Karpas-422 (cell line): ENCODE data around the gene SCN5A. TPM values are rescaled to one million over a fixed set of nuclear protein-coding genes. Genes with fewer than 3 reads are reported as not detected.

ENCODE experiments used
- DNase-seq: peaks from one replicate; pipeline ENCODE4 v3.0.0-alpha.2; 2015
- H2AFZ ChIP-seq: fragments of 200-600 bp; sonication (generic); 2 replicates; pipeline ENCODE4 v1.6.1; 2014; ENCODE audit warnings: antibody characterized with exemption, low read length, mixed read lengths
- H3K27ac ChIP-seq: fragments of 200-600 bp; sonication (generic); 2 replicates; pipeline ENCODE4 v1.5.1; 2014; ENCODE audit warnings: mild to moderate bottlenecking, low read length, moderate library complexity
- H3K27me3 ChIP-seq: fragments of 200-600 bp; sonication (generic); 2 replicates; pipeline ENCODE4 v1.6.1; 2014; ENCODE audit warnings: low read length, mixed read lengths
- H3K36me3 ChIP-seq: fragments of 200-600 bp; sonication (generic); 2 replicates; pipeline ENCODE4 v1.6.1; 2014; ENCODE audit warnings: low read length, mixed read lengths; ENCODE audit not compliant: insufficient read depth
- H3K4me1 ChIP-seq: fragments of 200-600 bp; sonication (generic); 2 replicates; pipeline ENCODE4 v1.6.1; 2014; ENCODE audit warnings: mild to moderate bottlenecking, low read length, mixed read lengths
- H3K4me2 ChIP-seq: fragments of 200-600 bp; sonication (generic); 2 replicates; pipeline ENCODE4 v1.6.1; 2014; ENCODE audit warnings: low read length, low read depth, mild to moderate bottlenecking; ENCODE audit not compliant: poor library complexity, severe bottlenecking
- H3K4me3 ChIP-seq: fragments of 200-600 bp; sonication (generic); 2 replicates; pipeline ENCODE4 v1.5.1; 2014; ENCODE audit warnings: mild to moderate bottlenecking, antibody characterized with exemption, low read length, mixed read lengths
- H3K79me2 ChIP-seq: fragments of 200-600 bp; sonication (generic); 2 replicates; pipeline ENCODE4 v1.6.1; 2014; ENCODE audit warnings: mild to moderate bottlenecking, low read length, mixed read lengths
- H3K9ac ChIP-seq: fragments of 200-600 bp; sonication (generic); 2 replicates; pipeline ENCODE4 v1.6.0; 2014; ENCODE audit warnings: low read length
- H3K9me2 ChIP-seq: fragments of 200-600 bp; sonication (generic), shearing (Covaris generic); replicated peaks from 2 replicates; pipeline ENCODE4 v1.6.0; 2014; ENCODE audit warnings: mild to moderate bottlenecking, low read length, moderate library complexity; ENCODE audit not compliant: insufficient read depth
- H3K9me3 ChIP-seq: fragments of 300-700, 200-600 bp; sonication (generic); 2 replicates; pipeline ENCODE4 v1.6.1; 2014; ENCODE audit warnings: low read length, mixed read lengths
- H4K20me1 ChIP-seq: fragments of 200-600 bp; sonication (generic); 2 replicates; pipeline ENCODE4 v1.6.1; 2014; ENCODE audit warnings: mild to moderate bottlenecking, antibody characterized with exemption, low read length, low read depth; ENCODE audit not compliant: insufficient read depth
- total RNA-seq: library from RNA; depleted of rRNA; stranded (reverse); fragments of >200 nt; shearing (Covaris generic); gene quantifications from 2 replicates; pipeline ENCODE4 v1.2.3, GENCODE V29; 2014; ENCODE audit warnings: low replicate concordance

SCN5A gene
- total RNA-seq, 1 experiment from 2014 or later: not detected

- Histone ChIP-seq H3K36me3 (no peaks in the 10 kb centered on the region), H3K79me2 (no peaks in the 10 kb centered on the region), H3K27me3 (no peaks in the 10 kb centered on the region), H2AFZ (no peak overlapping the region), H3K4me3 (no peak overlapping the region), H3K9ac (no peak overlapping the region), H3K9me2 (no peaks in the 10 kb centered on the region), H3K4me2 (no peak overlapping the region), H4K20me1 (no peaks in the 10 kb centered on the region; the same call in 1 of the 2 replicates), H3K27ac (no peak overlapping the region), H3K4me1 (no peaks in the 10 kb centered on the region), H3K9me3 (no peaks in the 10 kb centered on the region)
- no peak for DNase-seq
Measured at GRCh38 chr3:38544926-38545325, 104.6 kb downstream of the SCN5A start.

- no peak for DNase-seq
- Histone ChIP-seq H4K20me1 (no peaks in the 10 kb centered on the region; the same call in 1 of the 2 replicates), H3K4me3 (no peak overlapping the region), H3K79me2 (no peaks in the 10 kb centered on the region), H3K9ac (no peak overlapping the region), H3K9me2 (no peaks in the 10 kb centered on the region), H3K9me3 (no peaks in the 10 kb centered on the region), H3K27me3 (no peaks in the 10 kb centered on the region), H3K36me3 (no peaks in the 10 kb centered on the region), H2AFZ (no peak overlapping the region), H3K4me2 (no peak overlapping the region), H3K4me1 (no peaks in the 10 kb centered on the region), H3K27ac (no peak overlapping the region)
Measured at GRCh38 chr3:38543586-38543985, 105.9 kb downstream of the SCN5A start.

GRCh38 chr3:38542401-38543298, 106.8 kb downstream of the SCN5A start:
- Histone ChIP-seq H2AFZ (no peak overlapping the region), H3K27ac (no peak overlapping the region), H3K9me2 (no peaks in the 10 kb centered on the region), H3K27me3 (no peaks in the 10 kb centered on the region), H3K79me2 (no peaks in the 10 kb centered on the region), H3K36me3 (no peaks in the 10 kb centered on the region), H3K9me3 (no peaks in the 10 kb centered on the region), H3K4me1 (no peaks in the 10 kb centered on the region), H3K9ac (no peak overlapping the region), H3K4me3 (no peak overlapping the region), H4K20me1 (no peaks in the 10 kb centered on the region), H3K4me2 (no peak overlapping the region)
- DNase-seq: no peak

GRCh38 chr3:38541806-38542205, 107.7 kb downstream of the SCN5A start:
- Histone ChIP-seq H3K9me3 (no peaks in the 10 kb centered on the region), H3K27me3 (no peaks in the 10 kb centered on the region), H3K9me2 (no peaks in the 10 kb centered on the region), H3K4me2 (no peak overlapping the region), H2AFZ (no peak overlapping the region), H3K27ac (no peak overlapping the region), H3K4me1 (no peaks in the 10 kb centered on the region), H3K36me3 (no peaks in the 10 kb centered on the region), H4K20me1 (no peaks in the 10 kb centered on the region), H3K79me2 (no peaks in the 10 kb centered on the region), H3K9ac (no peak overlapping the region), H3K4me3 (no peak overlapping the region)
- DNase-seq: no peak

- no peak for DNase-seq
- Histone ChIP-seq H3K9ac (no peak overlapping the region), H3K27me3 (no peaks in the 10 kb centered on the region), H2AFZ (no peak overlapping the region), H4K20me1 (no peaks in the 10 kb centered on the region), H3K27ac (no peak overlapping the region), H3K4me1 (no peaks in the 10 kb centered on the region), H3K79me2 (no peaks in the 10 kb centered on the region), H3K9me2 (no peaks in the 10 kb centered on the region), H3K4me2 (no peak overlapping the region), H3K4me3 (no peak overlapping the region), H3K36me3 (no peaks in the 10 kb centered on the region), H3K9me3 (no peaks in the 10 kb centered on the region)
Measured at GRCh38 chr3:38538773-38539353, 110.6 kb downstream of the SCN5A start.

- Histone ChIP-seq H3K79me2 (no peaks in the 10 kb centered on the region), H3K36me3 (no peaks in the 10 kb centered on the region), H3K4me3 (no peak overlapping the region), H3K27me3 (no peaks in the 10 kb centered on the region), H3K4me1 (no peaks in the 10 kb centered on the region), H2AFZ (no peak overlapping the region), H3K4me2 (no peak overlapping the region), H3K9me3 (no peaks in the 10 kb centered on the region), H3K9ac (no peak overlapping the region), H4K20me1 (no peaks in the 10 kb centered on the region), H3K27ac (no peak overlapping the region), H3K9me2 (no peaks in the 10 kb centered on the region)
- no peak for DNase-seq
Measured at GRCh38 chr3:38536671-38537070, 112.8 kb downstream of the SCN5A start.

GRCh38 chr3:38534604-38535003, 114.9 kb downstream of the SCN5A start:
- no peak overlapping the region for H3K4me3 ChIP-seq
- no peak overlapping the region for H3K27ac ChIP-seq
- H3K79me2 ChIP-seq: no peaks in the 10 kb centered on the region
- no peaks in the 10 kb centered on the region for H3K27me3 ChIP-seq
- H3K9ac ChIP-seq: no peak overlapping the region
- H3K9me2 ChIP-seq: no peaks in the 10 kb centered on the region
- no peaks in the 10 kb centered on the region for H3K36me3 ChIP-seq
- DNase-seq: no peak
- no peaks in the 10 kb centered on the region for H3K4me1 ChIP-seq
- no peaks in the 10 kb centered on the region for H3K9me3 ChIP-seq
- H4K20me1 ChIP-seq: no peaks in the 10 kb centered on the region
- H2AFZ ChIP-seq: no peak overlapping the region
- H3K4me2 ChIP-seq: no peak overlapping the region

GRCh38 chr3:38534180-38534579, 115.3 kb downstream of the SCN5A start:
- Histone ChIP-seq H3K36me3 (no peaks in the 10 kb centered on the region), H3K9me3 (no peaks in the 10 kb centered on the region), H3K4me2 (no peak overlapping the region), H3K27me3 (no peaks in the 10 kb centered on the region), H2AFZ (no peak overlapping the region), H3K4me1 (no peaks in the 10 kb centered on the region), H3K79me2 (no peaks in the 10 kb centered on the region), H3K9me2 (no peaks in the 10 kb centered on the region), H3K9ac (no peak overlapping the region), H3K27ac (no peak overlapping the region), H3K4me3 (no peak overlapping the region), H4K20me1 (no peaks in the 10 kb centered on the region)
- no peak for DNase-seq
